GM18520 (cell line): ENCODE results near the gene SARNP.
"Not testable (repeated sequence)": the region's sequence is repeated elsewhere in the genome, so short reads cannot be mapped to it uniquely, and the experiment has no call there.

ENCODE experiments used
- ATAC-seq: cut with Tn5 transposase; IDR thresholded peaks from one replicate; pipeline ENCODE4 v1.9.1; 2021; ENCODE audit not compliant: unreplicated experiment

Gene SARNP

GRCh38 chr12:55817345-55818139 lies at the start of gene SARNP, which contains the start of gene ORMDL2:
Gene SARNP (minus strand): TSS chr12:55817724. CDS start chr12:55817701, 23 bp downstream.
Gene ORMDL2 (plus strand): TSS chr12:55818041. CDS start chr12:55819000, 959 bp downstream.
- peak; percentile 96 for ATAC-seq

GRCh38 chr12:55866454-55867004 lies 49.0 kb upstream of the SARNP start:
- not testable (repeated sequence) for ATAC-seq

GRCh38 chr12:55865327-55865726 lies 47.8 kb upstream of the SARNP start:
- ATAC-seq: no peak

GRCh38 chr12:55862931-55863330 lies 45.4 kb upstream of the SARNP start:
- not testable (repeated sequence) for ATAC-seq

GRCh38 chr12:55862286-55862685 lies 44.8 kb upstream of the SARNP start:
- ATAC-seq: no peak

GRCh38 chr12:55861871-55862270 lies 44.3 kb upstream of the SARNP start:
- no peak for ATAC-seq

GRCh38 chr12:55861396-55861795 lies 43.9 kb upstream of the SARNP start:
- no peak for ATAC-seq

GRCh38 chr12:55852740-55853139 lies 35.2 kb upstream of the SARNP start:
- ATAC-seq: no peak

- no peak for ATAC-seq
Measured at GRCh38 chr12:55850893-55851292, 33.4 kb upstream of the SARNP start.

GRCh38 chr12:55850401-55850800 lies 32.9 kb upstream of the SARNP start:
- ATAC-seq: no peak

- ATAC-seq: no peak
Measured at GRCh38 chr12:55849616-55850343, 32.3 kb upstream of the SARNP start.

- no peak for ATAC-seq
Measured at GRCh38 chr12:55847603-55848291, 30.2 kb upstream of the SARNP start.

- no peak for ATAC-seq
Measured at GRCh38 chr12:55847033-55847432, 29.5 kb upstream of the SARNP start.

GRCh38 chr12:55845785-55846496 lies 28.4 kb upstream of the SARNP start:
- ATAC-seq: no peak

GRCh38 chr12:55845361-55845760 lies 27.8 kb upstream of the SARNP start:
- no peak for ATAC-seq

- no peak for ATAC-seq
Measured at GRCh38 chr12:55844961-55845360, 27.4 kb upstream of the SARNP start.

- no peak for ATAC-seq
Measured at GRCh38 chr12:55843431-55843830, 25.9 kb upstream of the SARNP start.

- ATAC-seq: no peak
Measured at GRCh38 chr12:55842681-55843429, 25.3 kb upstream of the SARNP start, which contains the start of gene MMP19. Gene MMP19 (minus strand): TSS chr12:55842936. CDS start chr12:55842830, 106 bp downstream.

- ATAC-seq: no peak
Measured at GRCh38 chr12:55840581-55841351, 23.2 kb upstream of the SARNP start.
